Measurements from ENCODE around the gene MAPK7.
A peak's percentile ranks its signal among the peaks of the same experiment; 100 is the strongest.

MAPK7 gene

GRCh38 chr17:19332371-19333131 lies 45.7 kb upstream of the MAPK7 start:
- no peak overlapping the region for H3K4me3 ChIP-seq (ENCODE audit: control insufficient read depth, low read depth, low read length)
- no peak for DNase-seq (ENCODE audit: low read depth)
- no peak for TF ChIP-seq CTCF (IDR thresholded peaks at IDR 0.05; ENCODE audit: control insufficient read depth, insufficient read depth, low read depth, low read length, missing control alignments)

GRCh38 chr17:19333132-19333440 lies 45.2 kb upstream of the MAPK7 start:
- TF ChIP-seq CTCF (IDR thresholded peaks at IDR 0.05; ENCODE audit: control insufficient read depth, insufficient read depth, low read depth, low read length, missing control alignments), result no peak
- H3K4me3 ChIP-seq (ENCODE audit: control insufficient read depth, low read depth, low read length), result no peak overlapping the region
- no peak for DNase-seq (ENCODE audit: low read depth)

GRCh38 chr17:19333736-19334290 lies 44.5 kb upstream of the MAPK7 start:
- DNase-seq (ENCODE audit: low read depth), result no peak
- H3K4me3 ChIP-seq (ENCODE audit: control insufficient read depth, low read depth, low read length), result no peak overlapping the region
- TF ChIP-seq CTCF (IDR thresholded peaks at IDR 0.05; ENCODE audit: control insufficient read depth, insufficient read depth, low read depth, low read length, missing control alignments), result no peak

GRCh38 chr17:19334331-19334730 lies 44.0 kb upstream of the MAPK7 start:
- no peak for TF ChIP-seq CTCF (IDR thresholded peaks at IDR 0.05; ENCODE audit: control insufficient read depth, insufficient read depth, low read depth, low read length, missing control alignments)
- H3K4me3 ChIP-seq (ENCODE audit: control insufficient read depth, low read depth, low read length), result no peak overlapping the region
- DNase-seq (ENCODE audit: low read depth), result no peak

GRCh38 chr17:19335951-19336631 lies 42.2 kb upstream of the MAPK7 start:
- H3K4me3 ChIP-seq (ENCODE audit: control insufficient read depth, low read depth, low read length), result no peak overlapping the region
- TF ChIP-seq CTCF (IDR thresholded peaks at IDR 0.05; ENCODE audit: control insufficient read depth, insufficient read depth, low read depth, low read length, missing control alignments), result no peak
- no peak for DNase-seq (ENCODE audit: low read depth)

GRCh38 chr17:19336938-19337711 lies 41.2 kb upstream of the MAPK7 start:
- no peak overlapping the region for H3K4me3 ChIP-seq (ENCODE audit: control insufficient read depth, low read depth, low read length)
- peak; percentile 6 for TF ChIP-seq CTCF (IDR thresholded peaks at IDR 0.05; ENCODE audit: control insufficient read depth, insufficient read depth, low read depth, low read length, missing control alignments)
- no peak for DNase-seq (ENCODE audit: low read depth)

All from AG09309 (cell line).